PC-9 (cell line): ENCODE results near the gene AQP12B.

ENCODE experiments used
- CTCF ChIP-seq: fragments of 200-600 bp; sonication (generic); conservative IDR thresholded peaks from 2 replicates; pipeline ENCODE4 v1.6.1; 2017; ENCODE audit warnings: mixed run types, antibody characterized with exemption, mild to moderate bottlenecking, moderate library complexity
- EZH2 ChIP-seq: fragments of 200-600 bp; sonication (generic); IDR thresholded peaks from 2 replicates; pipeline ENCODE4 v1.8.0; 2017; ENCODE audit warnings: antibody characterized with exemption, low read depth

GRCh38 chr2:240647503-240648154, 35.1 kb downstream of the AQP12B start:
- TF ChIP-seq CTCF: no peak
- no peak for TF ChIP-seq EZH2
